GM10266 (cell line): ENCODE measurements around the gene KCNMA1.

Experiments used
- DNase-seq: peaks from one replicate; pipeline ENCODE4 v3.0.0; 2012; ENCODE audit errors: extremely low spot score
- CTCF ChIP-seq: IDR thresholded peaks from 2 replicates; pipeline ENCODE4 v1.5.1; 2012; ENCODE audit warnings: mild to moderate bottlenecking, low read depth; ENCODE audit not compliant: control insufficient read depth, insufficient read depth; ENCODE audit errors: missing control alignments

KCNMA1 gene

GRCh38 chr10:77630507-77630848 is 7.1 kb downstream of the KCNMA1 start:
- no peak for DNase-seq
- no peak for TF ChIP-seq CTCF

DNA sequence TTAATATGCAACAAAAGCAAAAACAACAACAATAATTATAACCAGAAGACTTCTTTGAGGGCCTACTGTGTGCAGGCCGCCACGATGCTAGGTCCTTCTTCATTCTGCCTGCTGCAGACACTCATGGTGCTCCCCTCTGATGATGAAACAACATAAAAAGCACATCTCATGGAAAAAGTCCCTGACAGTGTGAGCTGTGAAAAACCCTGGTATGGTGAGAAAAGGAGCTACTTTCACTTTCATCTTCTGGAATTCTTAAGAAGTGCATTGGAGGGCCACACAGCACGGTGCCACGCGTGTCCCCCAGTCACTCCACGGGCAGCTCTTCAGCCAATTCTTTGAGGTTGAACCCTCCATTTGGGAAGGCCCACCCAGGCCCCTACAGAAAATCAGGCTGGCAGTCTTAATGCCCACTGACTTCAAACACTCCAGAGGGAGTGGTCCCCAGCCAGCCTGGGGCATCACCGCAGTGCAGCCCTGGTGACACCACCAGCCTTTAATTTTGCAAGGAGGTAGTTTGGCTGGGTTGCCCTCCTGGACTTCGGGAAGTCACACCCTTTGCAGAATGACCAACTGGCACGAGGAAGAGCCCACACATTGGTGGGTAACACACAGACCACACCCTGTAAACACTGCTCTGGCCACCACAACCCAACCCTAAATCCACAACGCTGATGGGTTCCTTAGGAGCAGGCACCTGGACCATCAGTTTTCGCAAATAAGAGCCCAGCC is 7.7 kb downstream of the KCNMA1 start:
- no peak for DNase-seq
- TF ChIP-seq CTCF: no peak

DNA sequence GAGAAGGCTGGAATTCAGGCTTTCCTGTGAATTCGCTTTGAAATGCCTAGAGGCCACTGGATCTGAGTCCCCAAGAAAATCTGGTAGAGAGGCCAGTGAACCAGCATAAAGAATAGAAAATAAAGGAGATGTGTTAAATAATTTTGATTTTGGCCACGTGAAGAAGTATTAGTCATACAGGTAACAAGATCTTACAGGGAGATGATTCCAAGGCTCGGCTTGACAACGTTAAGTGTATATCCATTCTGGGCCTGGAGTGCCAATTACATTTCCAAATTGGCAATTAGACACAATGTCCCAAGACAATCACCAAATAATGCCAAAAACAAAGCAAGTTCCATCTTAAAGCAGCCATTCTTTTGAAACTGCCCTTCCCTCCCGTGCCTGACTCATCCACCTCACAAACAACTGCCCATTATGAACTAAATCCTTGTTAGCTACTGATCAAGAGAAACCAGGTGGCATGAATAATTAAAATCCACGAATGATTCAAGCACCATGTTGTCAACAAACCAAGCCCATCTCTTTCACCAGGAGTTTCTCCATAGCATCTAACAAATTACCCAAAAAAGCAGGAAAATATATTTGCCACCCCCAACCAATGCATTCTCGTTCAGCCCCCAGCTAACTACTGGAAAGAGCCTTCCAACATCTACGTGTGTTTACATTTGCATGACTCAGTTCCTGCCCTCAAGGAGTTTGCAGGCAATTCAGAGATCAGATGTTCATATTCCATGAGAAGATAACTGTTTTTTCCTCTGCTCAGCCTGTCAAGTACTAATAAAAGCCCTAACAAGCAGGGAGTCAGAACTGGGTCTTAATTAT is 8.5 kb downstream of the KCNMA1 start:
- DNase-seq: no peak
- no peak for TF ChIP-seq CTCF

- no peak for DNase-seq
- TF ChIP-seq CTCF: no peak
Measured at GRCh38 chr10:77626266-77626935, 11.2 kb downstream of the KCNMA1 start.

GRCh38 chr10:77625379-77625778 is 12.2 kb downstream of the KCNMA1 start:
- no peak for TF ChIP-seq CTCF
- DNase-seq: no peak

GRCh38 chr10:77622889-77623291 is 14.7 kb downstream of the KCNMA1 start:
- no peak for DNase-seq
- TF ChIP-seq CTCF: no peak
